ENCODE results near the gene MYO5C. TPM values are rescaled to one million over a fixed set of nuclear protein-coding genes. Genes with fewer than 3 reads are reported as not detected.
A peak's percentile ranks its signal among the peaks of the same experiment; 100 is the strongest.

Gene MYO5C
- total RNA-seq, 6 donors from 2014 or later: 59.9 to 128 (median 84.5) TPM

DNA sequence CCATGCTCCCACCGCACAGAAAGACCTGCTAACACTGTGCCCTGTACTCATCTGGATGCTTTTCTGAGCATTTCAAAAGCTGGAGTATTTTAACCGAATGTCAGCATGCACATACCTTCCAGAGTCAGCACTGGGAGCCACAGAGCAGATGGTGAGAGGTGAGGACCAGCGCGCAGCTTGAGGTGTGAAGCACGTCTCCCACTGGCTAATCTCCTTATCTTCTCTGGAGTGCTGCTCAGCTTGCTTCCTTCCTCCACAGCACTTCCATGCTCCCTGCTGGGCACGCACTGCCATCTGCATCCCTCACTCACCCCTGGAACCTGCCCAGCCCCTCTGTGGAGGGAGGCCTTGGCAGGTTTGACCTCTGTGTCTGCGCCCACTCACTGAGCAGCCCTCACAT is 104.4 kb downstream of the MYO5C start, which contains the start of gene GNB5:
Gene GNB5 (minus strand): TSS at position 186 of the 400 bp plus-strand sequence. CDS start 6,716 bp downstream, outside the sequence.
- ATAC-seq (ENCODE audit: low FRiP score in 2 of 2): peak in 1 of 2 donors; percentile 49
- no peaks in the 10 kb centered on the region for H3K9me3 ChIP-seq
- TF ChIP-seq, protein P1, sequence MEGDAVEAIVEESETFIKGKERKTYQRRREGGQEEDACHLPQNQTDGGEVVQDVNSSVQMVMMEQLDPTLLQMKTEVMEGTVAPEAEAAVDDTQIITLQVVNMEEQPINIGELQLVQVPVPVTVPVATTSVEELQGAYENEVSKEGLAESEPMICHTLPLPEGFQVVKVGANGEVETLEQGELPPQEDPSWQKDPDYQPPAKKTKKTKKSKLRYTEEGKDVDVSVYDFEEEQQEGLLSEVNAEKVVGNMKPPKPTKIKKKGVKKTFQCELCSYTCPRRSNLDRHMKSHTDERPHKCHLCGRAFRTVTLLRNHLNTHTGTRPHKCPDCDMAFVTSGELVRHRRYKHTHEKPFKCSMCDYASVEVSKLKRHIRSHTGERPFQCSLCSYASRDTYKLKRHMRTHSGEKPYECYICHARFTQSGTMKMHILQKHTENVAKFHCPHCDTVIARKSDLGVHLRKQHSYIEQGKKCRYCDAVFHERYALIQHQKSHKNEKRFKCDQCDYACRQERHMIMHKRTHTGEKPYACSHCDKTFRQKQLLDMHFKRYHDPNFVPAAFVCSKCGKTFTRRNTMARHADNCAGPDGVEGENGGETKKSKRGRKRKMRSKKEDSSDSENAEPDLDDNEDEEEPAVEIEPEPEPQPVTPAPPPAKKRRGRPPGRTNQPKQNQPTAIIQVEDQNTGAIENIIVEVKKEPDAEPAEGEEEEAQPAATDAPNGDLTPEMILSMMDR (IDR thresholded peaks at IDR 0.05): no peak
- TF ChIP-seq EP300 (IDR thresholded peaks at IDR 0.05): no peak
- no peak for TF ChIP-seq POLR2AphosphoS5 (IDR thresholded peaks at IDR 0.05)
- TF ChIP-seq POLR2A (IDR thresholded peaks at IDR 0.05): no peak
- 53 to 74% methylated on average over 7 of the region's 7 CpGs for WGBS, 2 donors
- no peaks in the 10 kb centered on the region for H3K27me3 ChIP-seq
- peaks cover 0 to 4% (median 0%) of the 10 kb centered on the region in 4 donors for H3K36me3 ChIP-seq
- no peak within 1 kb of the TSS for H3K27ac ChIP-seq
- no peaks in the 10 kb centered on the region for H3K4me1 ChIP-seq
- no peak within 1 kb of the TSS for H3K4me3 ChIP-seq
- DNase-seq: no peak

DNA sequence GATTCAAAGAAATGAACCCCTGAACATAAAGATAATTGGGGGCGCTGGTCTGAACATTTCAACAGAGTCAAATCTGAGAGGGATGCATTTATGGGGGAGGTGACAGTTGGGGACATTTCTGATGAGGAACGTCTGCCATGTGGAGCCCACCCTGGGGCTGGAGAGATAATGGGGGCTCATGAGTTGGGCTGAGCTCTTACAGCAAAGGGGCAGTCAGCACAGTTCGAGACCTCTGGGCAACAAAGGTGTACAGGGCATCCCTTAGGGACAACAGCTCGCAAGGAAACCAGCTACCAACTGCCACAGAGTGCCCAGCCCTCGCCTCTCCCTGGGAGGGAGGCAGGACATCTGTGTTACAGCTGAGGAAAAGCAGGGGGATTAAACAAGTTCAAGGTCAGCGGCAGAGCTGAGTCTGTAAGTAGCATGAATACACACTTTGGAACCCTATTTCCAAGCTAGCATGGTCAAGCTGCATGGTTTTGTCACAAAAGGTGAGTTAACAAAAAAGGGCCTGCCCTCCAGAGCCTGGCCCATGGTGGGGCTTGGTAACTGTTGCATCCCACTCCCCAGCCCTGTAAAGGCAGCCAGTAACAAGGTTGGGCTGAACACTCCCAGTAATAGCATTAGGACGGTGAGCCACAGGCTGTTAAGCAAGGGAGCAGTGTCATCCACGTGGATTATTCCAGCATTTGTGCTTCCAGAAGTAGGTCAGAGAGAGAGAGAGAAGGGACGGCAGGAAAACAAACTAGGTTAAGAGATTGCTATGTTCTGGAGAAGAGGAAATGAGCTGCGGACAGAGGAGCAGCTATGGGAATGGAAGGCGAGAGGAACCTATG is 108.7 kb downstream of the MYO5C start:
- ATAC-seq (ENCODE audit: low FRiP score in 2 of 2) (no peak), DNase-seq (no peak)
- Histone ChIP-seq H3K9me3 (no peaks in the 10 kb centered on the region), H3K4me1 (no peaks in the 10 kb centered on the region), H3K27ac (no peak overlapping the region), H3K36me3 (no peaks in the 10 kb centered on the region), H3K4me3 (no peak overlapping the region), H3K27me3 (no peaks in the 10 kb centered on the region)
- whole genome bisulfite sequencing, 2 donors: 85 to 87% methylated on average over 11 of the region's 11 CpGs
- TF ChIP-seq, protein P1 (IDR thresholded peaks at IDR 0.05): no peak
- TF ChIP-seq POLR2AphosphoS5 (IDR thresholded peaks at IDR 0.05) (no peak), POLR2A (IDR thresholded peaks at IDR 0.05) (no peak), EP300 (IDR thresholded peaks at IDR 0.05) (no peak)

GRCh38 chr15:52185151-52185561 is 110.4 kb downstream of the MYO5C start:
- Histone ChIP-seq H3K4me1 (peaks cover 0 to 7% (median 6%) of the 10 kb centered on the region in 4 donors), H3K27me3 (no peaks in the 10 kb centered on the region), H3K4me3 (no peak overlapping the region), H3K9me3 (no peaks in the 10 kb centered on the region), H3K36me3 (no peaks in the 10 kb centered on the region), H3K27ac (no peak overlapping the region)
- WGBS, 2 donors: 68 to 74% methylated on average over 6 to 7 of the region's 7 CpGs
- ATAC-seq (ENCODE audit: low FRiP score in 2 of 2): peak in 1 of 2 donors; percentile 58
- DNase-seq: peak in 1 of 2 donors; percentile 47
- no peak for TF ChIP-seq EP300 (IDR thresholded peaks at IDR 0.05)
- TF ChIP-seq POLR2A (IDR thresholded peaks at IDR 0.05): no peak
- no peak for TF ChIP-seq POLR2AphosphoS5 (IDR thresholded peaks at IDR 0.05)
- TF ChIP-seq, protein P1 (IDR thresholded peaks at IDR 0.05): no peak

GRCh38 chr15:52184721-52185120 is 110.9 kb downstream of the MYO5C start:
- no peak overlapping the region for H3K4me3 ChIP-seq
- WGBS, 2 donors: 57 to 63% methylated on average over 5 of the region's 5 CpGs
- peaks cover 0 to 11% (median 7%) of the 10 kb centered on the region in 4 donors for H3K4me1 ChIP-seq
- H3K27me3 ChIP-seq: no peaks in the 10 kb centered on the region
- DNase-seq (no peak), ATAC-seq (ENCODE audit: low FRiP score in 2 of 2) (no peak)
- H3K9me3 ChIP-seq: no peaks in the 10 kb centered on the region
- no peaks in the 10 kb centered on the region for H3K36me3 ChIP-seq
- no peak overlapping the region for H3K27ac ChIP-seq
- TF ChIP-seq EP300 (IDR thresholded peaks at IDR 0.05): no peak
- TF ChIP-seq, protein P1 (IDR thresholded peaks at IDR 0.05): no peak
- TF ChIP-seq POLR2AphosphoS5 (IDR thresholded peaks at IDR 0.05): no peak
- TF ChIP-seq POLR2A (IDR thresholded peaks at IDR 0.05): no peak

Data from upper lobe of left lung (tissue), 6 donors.